ENCODE results near the gene SNX8. TPM values are rescaled to one million over a fixed set of nuclear protein-coding genes. Genes with fewer than 3 reads are reported as not detected.

SNX8 gene
- total and polyA plus RNA-seq, 9 of the 15 experiments (the other 6 are each of a cell fraction or from before 2014, with no cell fraction given) = 2.7 to 51.6 (median 16.9) TPM

DNA sequence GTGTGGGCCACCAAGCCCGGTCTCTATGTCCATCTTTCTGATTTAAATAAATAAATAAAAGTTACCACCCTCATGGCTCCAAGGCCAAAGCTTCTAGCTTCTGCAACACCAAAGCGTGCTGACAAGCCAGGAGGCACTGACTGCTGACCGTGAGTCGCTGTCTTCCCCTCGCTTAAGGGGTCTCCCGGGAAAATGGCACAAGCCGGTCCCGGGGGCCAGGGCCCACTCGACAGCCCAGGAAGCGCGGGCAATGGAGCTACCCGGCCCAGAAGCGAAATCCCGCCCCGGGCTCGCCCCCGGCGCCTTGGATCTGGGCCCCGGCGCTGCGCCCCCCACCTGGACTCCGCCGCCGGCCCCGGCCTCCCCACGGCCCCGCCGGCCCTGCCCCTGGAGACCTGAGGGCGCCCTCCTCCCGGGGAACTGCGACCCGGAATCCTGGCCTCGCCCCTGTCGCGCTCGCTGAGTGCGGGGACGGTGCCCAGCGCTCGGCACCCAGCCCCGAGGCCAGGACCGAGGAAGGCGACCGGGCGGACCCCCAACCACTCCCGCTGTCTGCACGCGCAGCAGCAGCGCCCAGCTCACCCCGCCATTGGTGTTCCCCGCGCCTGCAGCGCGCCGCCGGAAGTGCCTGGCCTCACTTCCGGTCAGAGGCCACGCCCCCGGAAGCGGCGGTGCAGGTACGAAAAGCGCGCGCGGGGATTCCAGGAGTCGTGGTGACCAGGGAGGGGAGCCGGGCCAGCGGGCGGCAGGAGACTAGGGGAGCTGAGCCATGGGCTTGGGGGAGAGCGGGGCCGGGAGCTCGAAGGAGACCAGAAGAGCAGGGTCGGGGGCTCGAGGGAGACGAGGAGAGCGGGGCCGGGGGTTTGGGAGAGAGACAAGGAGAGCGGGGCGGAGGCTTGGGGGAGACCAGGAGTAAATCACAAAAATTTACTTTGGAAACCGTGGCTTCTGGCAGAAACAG, 72.4 kb downstream of the SNX8 start, which contains the start of the genes MRM2 and NUDT1 (continued):
- TF ChIP-seq JUND (IDR thresholded peaks at IDR 0.05; ENCODE audit: borderline replicate concordance, low read depth, low read length) (peak; percentile 40; the same call in 1 of the 2 replicates), JUND (tag; IDR thresholded peaks at IDR 0.05; ENCODE audit: borderline replicate concordance, low read depth, low read length) (no peak), NR2C1 (IDR thresholded peaks at IDR 0.05) (no peak), NR2C1 (tag; IDR thresholded peaks at IDR 0.05) (no peak), CCNT2 (IDR thresholded peaks at IDR 0.05; ENCODE audit: borderline replicate concordance, extremely low read depth, insufficient read length, low read depth, low read length) (no peak), ZC3H8 (IDR thresholded peaks at IDR 0.05) (no peak), HNRNPLL (IDR thresholded peaks at IDR 0.05; ENCODE audit: low read depth, low read length, poor library complexity, severe bottlenecking) (peak; percentile 64), ZNF133 (CRISPR knock-in tag; IDR thresholded peaks at IDR 0.05) (no peak), WHSC1 (IDR thresholded peaks at IDR 0.05; ENCODE audit: low read length) (no peak), SNIP1 (IDR thresholded peaks at IDR 0.05; ENCODE audit: low read depth) (no peak), ZNF644 (tag; IDR thresholded peaks at IDR 0.05; ENCODE audit: low read depth) (no peak), MTA3 (IDR thresholded peaks at IDR 0.05; ENCODE audit: borderline replicate concordance) (peak; percentile 54; the same call in 1 of the 2 replicates), ZBTB1 (CRISPR knock-in tag; IDR thresholded peaks at IDR 0.05; ENCODE audit: borderline replicate concordance, low read depth) (no peak), CAMTA2 (CRISPR knock-in tag; conservative IDR thresholded peaks at IDR 0.05) (no peak), KLF13 (tag; IDR thresholded peaks at IDR 0.05; ENCODE audit: borderline replicate concordance, low read depth) (no peak)
- TF ChIP-seq, protein P1, sequence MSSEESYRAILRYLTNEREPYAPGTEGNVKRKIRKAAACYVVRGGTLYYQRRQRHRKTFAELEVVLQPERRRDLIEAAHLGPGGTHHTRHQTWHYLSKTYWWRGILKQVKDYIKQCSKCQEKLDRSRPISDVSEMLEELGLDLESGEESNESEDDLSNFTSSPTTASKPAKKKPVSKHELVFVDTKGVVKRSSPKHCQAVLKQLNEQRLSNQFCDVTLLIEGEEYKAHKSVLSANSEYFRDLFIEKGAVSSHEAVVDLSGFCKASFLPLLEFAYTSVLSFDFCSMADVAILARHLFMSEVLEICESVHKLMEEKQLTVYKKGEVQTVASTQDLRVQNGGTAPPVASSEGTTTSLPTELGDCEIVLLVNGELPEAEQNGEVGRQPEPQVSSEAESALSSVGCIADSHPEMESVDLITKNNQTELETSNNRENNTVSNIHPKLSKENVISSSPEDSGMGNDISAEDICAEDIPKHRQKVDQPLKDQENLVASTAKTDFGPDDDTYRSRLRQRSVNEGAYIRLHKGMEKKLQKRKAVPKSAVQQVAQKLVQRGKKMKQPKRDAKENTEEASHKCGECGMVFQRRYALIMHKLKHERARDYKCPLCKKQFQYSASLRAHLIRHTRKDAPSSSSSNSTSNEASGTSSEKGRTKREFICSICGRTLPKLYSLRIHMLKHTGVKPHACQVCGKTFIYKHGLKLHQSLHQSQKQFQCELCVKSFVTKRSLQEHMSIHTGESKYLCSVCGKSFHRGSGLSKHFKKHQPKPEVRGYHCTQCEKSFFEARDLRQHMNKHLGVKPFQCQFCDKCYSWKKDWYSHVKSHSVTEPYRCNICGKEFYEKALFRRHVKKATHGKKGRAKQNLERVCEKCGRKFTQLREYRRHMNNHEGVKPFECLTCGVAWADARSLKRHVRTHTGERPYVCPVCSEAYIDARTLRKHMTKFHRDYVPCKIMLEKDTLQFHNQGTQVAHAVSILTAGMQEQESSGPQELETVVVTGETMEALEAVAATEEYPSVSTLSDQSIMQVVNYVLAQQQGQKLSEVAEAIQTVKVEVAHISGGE (CRISPR knock-in tag; IDR thresholded peaks at IDR 0.05) = peak in 2 of 3 experiments; percentile 69 to 88; a peak in 5 of 6 replicates
- TF ChIP-seq, protein P2, sequence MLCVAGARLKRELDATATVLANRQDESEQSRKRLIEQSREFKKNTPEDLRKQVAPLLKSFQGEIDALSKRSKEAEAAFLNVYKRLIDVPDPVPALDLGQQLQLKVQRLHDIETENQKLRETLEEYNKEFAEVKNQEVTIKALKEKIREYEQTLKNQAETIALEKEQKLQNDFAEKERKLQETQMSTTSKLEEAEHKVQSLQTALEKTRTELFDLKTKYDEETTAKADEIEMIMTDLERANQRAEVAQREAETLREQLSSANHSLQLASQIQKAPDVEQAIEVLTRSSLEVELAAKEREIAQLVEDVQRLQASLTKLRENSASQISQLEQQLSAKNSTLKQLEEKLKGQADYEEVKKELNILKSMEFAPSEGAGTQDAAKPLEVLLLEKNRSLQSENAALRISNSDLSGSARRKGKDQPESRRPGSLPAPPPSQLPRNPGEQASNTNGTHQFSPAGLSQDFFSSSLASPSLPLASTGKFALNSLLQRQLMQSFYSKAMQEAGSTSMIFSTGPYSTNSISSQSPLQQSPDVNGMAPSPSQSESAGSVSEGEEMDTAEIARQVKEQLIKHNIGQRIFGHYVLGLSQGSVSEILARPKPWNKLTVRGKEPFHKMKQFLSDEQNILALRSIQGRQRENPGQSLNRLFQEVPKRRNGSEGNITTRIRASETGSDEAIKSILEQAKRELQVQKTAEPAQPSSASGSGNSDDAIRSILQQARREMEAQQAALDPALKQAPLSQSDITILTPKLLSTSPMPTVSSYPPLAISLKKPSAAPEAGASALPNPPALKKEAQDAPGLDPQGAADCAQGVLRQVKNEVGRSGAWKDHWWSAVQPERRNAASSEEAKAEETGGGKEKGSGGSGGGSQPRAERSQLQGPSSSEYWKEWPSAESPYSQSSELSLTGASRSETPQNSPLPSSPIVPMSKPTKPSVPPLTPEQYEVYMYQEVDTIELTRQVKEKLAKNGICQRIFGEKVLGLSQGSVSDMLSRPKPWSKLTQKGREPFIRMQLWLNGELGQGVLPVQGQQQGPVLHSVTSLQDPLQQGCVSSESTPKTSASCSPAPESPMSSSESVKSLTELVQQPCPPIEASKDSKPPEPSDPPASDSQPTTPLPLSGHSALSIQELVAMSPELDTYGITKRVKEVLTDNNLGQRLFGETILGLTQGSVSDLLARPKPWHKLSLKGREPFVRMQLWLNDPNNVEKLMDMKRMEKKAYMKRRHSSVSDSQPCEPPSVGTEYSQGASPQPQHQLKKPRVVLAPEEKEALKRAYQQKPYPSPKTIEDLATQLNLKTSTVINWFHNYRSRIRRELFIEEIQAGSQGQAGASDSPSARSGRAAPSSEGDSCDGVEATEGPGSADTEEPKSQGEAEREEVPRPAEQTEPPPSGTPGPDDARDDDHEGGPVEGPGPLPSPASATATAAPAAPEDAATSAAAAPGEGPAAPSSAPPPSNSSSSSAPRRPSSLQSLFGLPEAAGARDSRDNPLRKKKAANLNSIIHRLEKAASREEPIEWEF (CRISPR knock-in tag; IDR thresholded peaks at IDR 0.05) = no peak

All from K562 (cell line).